Skeletal muscle satellite cell (primary cell): ENCODE measurements around the gene KCNG2.

Experiments
- H3K27me3 ChIP-seq: 2 replicates; pipeline ENCODE4 v1.7.0; 2013; ENCODE audit warnings: low read length; ENCODE audit not compliant: control insufficient read depth, insufficient read depth
- H3K36me3 ChIP-seq: 2 replicates; pipeline ENCODE4 v1.7.0; 2013; ENCODE audit warnings: mild to moderate bottlenecking, control low read depth, low read length; ENCODE audit not compliant: insufficient read depth
- H3K4me1 ChIP-seq: 2 replicates; pipeline ENCODE4 v1.7.0; 2013; ENCODE audit warnings: low read length; ENCODE audit not compliant: control insufficient read depth, insufficient read depth
- H3K4me2 ChIP-seq: 2 replicates; pipeline ENCODE4 v1.7.0; 2013; ENCODE audit warnings: mild to moderate bottlenecking, low read length
- H3K4me3 ChIP-seq: 2 replicates; pipeline ENCODE4 v1.7.0; 2013; ENCODE audit warnings: low read length
- H3K9ac ChIP-seq: 2 replicates; pipeline ENCODE4 v1.7.0; 2013; ENCODE audit warnings: mild to moderate bottlenecking, low read depth, low read length, moderate library complexity
- H3K9me3 ChIP-seq: replicated peaks from 2 replicates; pipeline ENCODE4 v1.7.0; 2013; ENCODE audit warnings: mild to moderate bottlenecking, control low read depth, low read length

Gene KCNG2

GRCh38 chr18:79770501-79770815, 27.3 kb upstream of the KCNG2 start:
- Histone ChIP-seq H3K9ac (no peak overlapping the region), H3K4me2 (no peak overlapping the region), H3K36me3 (no peaks in the 10 kb centered on the region), H3K9me3 (peaks cover 9% of the 10 kb centered on the region), H3K4me1 (no peaks in the 10 kb centered on the region), H3K4me3 (no peak overlapping the region), H3K27me3 (peaks cover 15% of the 10 kb centered on the region)

- peaks cover 16% of the 10 kb centered on the region for H3K27me3 ChIP-seq
- no peak overlapping the region for H3K9ac ChIP-seq
- H3K9me3 ChIP-seq, result peaks cover 9% of the 10 kb centered on the region
- no peaks in the 10 kb centered on the region for H3K4me1 ChIP-seq
- H3K36me3 ChIP-seq, result no peaks in the 10 kb centered on the region
- H3K4me3 ChIP-seq, result no peak overlapping the region
- H3K4me2 ChIP-seq, result no peak overlapping the region
These were observed 26.9 kb upstream of the KCNG2 start for GRCh38 chr18:79770826-79771225.

- H3K36me3 ChIP-seq, result no peaks in the 10 kb centered on the region
- H3K4me1 ChIP-seq, result no peaks in the 10 kb centered on the region
- peaks cover 9% of the 10 kb centered on the region for H3K9me3 ChIP-seq
- peaks cover 19% of the 10 kb centered on the region for H3K27me3 ChIP-seq
- no peak overlapping the region for H3K9ac ChIP-seq
- no peak overlapping the region for H3K4me2 ChIP-seq
- H3K4me3 ChIP-seq, result no peak overlapping the region
These were observed 26.2 kb upstream of the KCNG2 start for GRCh38 chr18:79771446-79772107.

GRCh38 chr18:79772108-79772864, 25.5 kb upstream of the KCNG2 start:
- H3K9ac ChIP-seq, result no peak overlapping the region
- H3K4me2 ChIP-seq, result no peak overlapping the region
- H3K27me3 ChIP-seq, result peaks cover 25% of the 10 kb centered on the region
- H3K36me3 ChIP-seq, result no peaks in the 10 kb centered on the region
- peaks cover 7% of the 10 kb centered on the region for H3K9me3 ChIP-seq
- no peak overlapping the region for H3K4me3 ChIP-seq
- no peaks in the 10 kb centered on the region for H3K4me1 ChIP-seq

- no peak overlapping the region for H3K4me3 ChIP-seq
These were observed 24.7 kb upstream of the KCNG2 start for GRCh38 chr18:79772865-79773696.

GRCh38 chr18:79774111-79774510, 23.6 kb upstream of the KCNG2 start:
- Histone ChIP-seq H3K9ac (no peak overlapping the region), H3K36me3 (no peaks in the 10 kb centered on the region), H3K4me3 (no peak overlapping the region), H3K4me2 (no peak overlapping the region), H3K9me3 (no peaks in the 10 kb centered on the region), H3K27me3 (peaks cover 38% of the 10 kb centered on the region), H3K4me1 (no peaks in the 10 kb centered on the region)

More at GRCh38 chr18:79772865-79773696, 24.7 kb upstream of the KCNG2 start:
- Histone ChIP-seq H3K9ac (no peak overlapping the region), H3K9me3 (no peaks in the 10 kb centered on the region), H3K36me3 (no peaks in the 10 kb centered on the region), H3K4me1 (no peaks in the 10 kb centered on the region), H3K4me2 (no peak overlapping the region), H3K27me3 (peaks cover 33% of the 10 kb centered on the region)

GRCh38 chr18:79775441-79776221, 22.1 kb upstream of the KCNG2 start:
- H3K9ac ChIP-seq, result no peak overlapping the region
- H3K4me3 ChIP-seq, result no peak overlapping the region
- H3K9me3 ChIP-seq, result no peaks in the 10 kb centered on the region
- H3K4me2 ChIP-seq, result no peak overlapping the region
- H3K4me1 ChIP-seq, result no peaks in the 10 kb centered on the region
- H3K36me3 ChIP-seq, result no peaks in the 10 kb centered on the region
- peaks cover 43% of the 10 kb centered on the region for H3K27me3 ChIP-seq

- Histone ChIP-seq H3K9me3 (no peaks in the 10 kb centered on the region), H3K27me3 (peaks cover 46% of the 10 kb centered on the region), H3K4me1 (no peaks in the 10 kb centered on the region), H3K36me3 (no peaks in the 10 kb centered on the region), H3K4me2 (no peak overlapping the region), H3K4me3 (no peak overlapping the region), H3K9ac (no peak overlapping the region)
These were observed 21.1 kb upstream of the KCNG2 start for GRCh38 chr18:79776674-79777073.

GRCh38 chr18:79778291-79778791, 19.4 kb upstream of the KCNG2 start:
- Histone ChIP-seq H3K36me3 (no peaks in the 10 kb centered on the region), H3K4me2 (no peak overlapping the region), H3K27me3 (peaks cover 54% of the 10 kb centered on the region), H3K4me3 (no peak overlapping the region), H3K9me3 (no peaks in the 10 kb centered on the region), H3K9ac (no peak overlapping the region), H3K4me1 (no peaks in the 10 kb centered on the region)

GRCh38 chr18:79779021-79779699, 18.6 kb upstream of the KCNG2 start:
- Histone ChIP-seq H3K9me3 (no peaks in the 10 kb centered on the region), H3K4me1 (no peaks in the 10 kb centered on the region), H3K27me3 (peaks cover 53% of the 10 kb centered on the region), H3K4me2 (no peak overlapping the region), H3K36me3 (no peaks in the 10 kb centered on the region), H3K9ac (no peak overlapping the region), H3K4me3 (no peak overlapping the region)
